Stimulated activated CD4-positive, alpha-beta T cell treated with anti-CD3 and anti-CD28 coated beads, TNF-alpha, amount 100 ng/mL, for 48 hours (primary cell): ENCODE measurements around the gene OBSCN.
"Not testable (repeated sequence)": the region's sequence is repeated elsewhere in the genome, so short reads cannot be mapped to it uniquely, and the experiment has no call there.

Experiments used
- DNase-seq, 3 donors: peaks; one replicate each; pipeline ENCODE4 v3.0.0-alpha.2; 2020; ENCODE audit warnings: low read depth in 3 of 3

OBSCN gene

GRCh38 chr1:228213917-228214808 lies 6.3 kb downstream of the OBSCN start:
- DNase-seq, result no peak

GRCh38 chr1:228214921-228215662 lies 7.2 kb downstream of the OBSCN start:
- DNase-seq, result no peak

DNA sequence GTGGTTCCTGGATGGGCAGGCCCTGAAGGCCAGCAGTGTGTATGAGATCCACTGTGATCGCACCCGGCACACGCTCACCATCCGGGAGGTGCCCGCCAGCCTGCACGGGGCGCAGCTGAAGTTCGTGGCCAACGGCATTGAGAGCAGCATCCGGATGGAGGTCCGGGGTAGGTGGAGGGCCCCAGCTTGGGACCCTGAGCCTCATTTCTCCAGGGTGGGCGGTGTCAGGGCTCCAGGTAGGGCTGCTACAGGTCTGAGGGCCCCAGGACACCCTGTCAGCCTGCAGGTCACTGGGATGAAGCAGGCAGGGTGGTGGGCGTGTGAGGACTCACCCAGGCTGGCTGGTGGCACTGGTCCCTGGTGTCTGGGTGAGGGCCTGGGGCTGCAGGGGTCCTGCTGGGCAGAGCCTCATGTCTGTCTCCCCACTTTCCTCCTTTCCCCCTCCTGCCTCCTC lies 7.8 kb downstream of the OBSCN start:
- DNase-seq, result no peak

- DNase-seq, result no peak
Measured at GRCh38 chr1:228216371-228217320, 8.8 kb downstream of the OBSCN start.

DNA sequence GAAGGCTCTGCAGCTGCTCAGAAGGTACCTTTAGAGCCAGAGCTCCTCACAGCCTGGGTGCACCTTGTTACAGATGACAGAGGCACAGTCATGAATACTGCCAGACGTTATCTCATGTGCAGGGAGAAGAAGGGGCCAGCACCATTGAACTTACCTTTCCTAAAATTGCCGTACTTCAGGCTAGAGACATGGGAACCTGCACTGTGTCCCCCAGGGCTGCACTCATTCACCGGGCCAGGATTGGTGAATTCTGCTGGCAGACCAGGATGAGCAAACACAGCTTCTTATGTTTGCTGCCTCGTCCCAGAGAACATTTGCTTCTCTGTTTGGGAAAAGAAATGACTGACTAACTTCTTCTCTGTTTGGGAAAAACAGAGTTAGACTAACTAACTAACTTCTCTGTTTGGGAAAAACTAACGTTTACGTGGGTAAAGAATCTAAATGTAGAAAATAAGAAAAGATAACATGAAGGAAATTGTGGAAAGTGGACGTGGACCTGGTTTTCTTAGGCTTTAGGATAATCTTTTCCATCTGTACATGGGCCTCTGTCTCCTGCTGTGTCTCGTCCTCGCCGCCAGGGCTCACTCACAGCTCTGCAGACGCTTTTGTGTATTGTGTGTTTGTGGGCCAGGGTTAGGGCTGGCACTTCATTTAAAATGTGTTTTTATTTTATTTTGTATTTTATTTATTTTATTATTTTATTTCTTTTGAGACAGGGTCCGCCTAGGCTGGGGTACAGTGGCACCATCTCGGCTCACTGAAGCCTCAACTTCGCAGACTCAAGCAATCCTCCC lies 9.9 kb downstream of the OBSCN start:
- DNase-seq, result no peak

DNA sequence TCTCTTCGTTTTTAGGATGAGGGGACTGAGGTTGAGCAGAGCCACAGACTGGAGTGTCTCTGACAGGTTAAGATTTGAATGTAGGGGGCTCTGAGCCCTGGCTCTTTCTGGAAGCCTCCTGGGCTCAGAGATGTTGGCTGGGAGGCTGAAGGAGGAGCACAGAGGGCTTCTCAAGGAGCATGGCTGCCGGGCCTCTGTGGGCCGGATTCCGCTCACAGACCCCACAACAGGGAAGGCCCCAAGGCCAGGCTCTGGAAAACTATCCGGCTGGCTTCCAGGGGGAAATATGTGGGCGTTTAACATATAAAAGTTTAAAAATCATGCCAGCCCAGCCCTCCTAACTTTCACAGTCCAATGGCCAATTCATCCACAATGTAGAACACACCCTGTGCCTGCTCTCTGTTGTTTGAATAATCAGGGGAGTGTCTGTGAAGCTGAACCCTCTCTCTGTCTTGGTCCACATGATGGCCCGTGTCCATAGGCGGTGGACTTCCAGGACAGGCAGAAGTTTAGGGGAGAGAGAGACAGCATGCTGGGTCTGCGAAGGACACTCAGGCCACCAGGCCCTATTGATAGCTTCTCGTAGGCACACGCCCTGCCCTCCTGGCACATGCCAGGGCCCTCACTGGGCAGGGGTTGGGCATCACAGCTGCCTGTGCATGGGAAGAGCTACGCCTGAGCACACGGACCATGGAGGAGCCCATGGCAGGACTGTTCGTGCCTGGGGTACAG lies 10.8 kb downstream of the OBSCN start:
- no peak for DNase-seq

- DNase-seq, result no peak
Measured at GRCh38 chr1:228219245-228219961, 11.6 kb downstream of the OBSCN start.

DNA sequence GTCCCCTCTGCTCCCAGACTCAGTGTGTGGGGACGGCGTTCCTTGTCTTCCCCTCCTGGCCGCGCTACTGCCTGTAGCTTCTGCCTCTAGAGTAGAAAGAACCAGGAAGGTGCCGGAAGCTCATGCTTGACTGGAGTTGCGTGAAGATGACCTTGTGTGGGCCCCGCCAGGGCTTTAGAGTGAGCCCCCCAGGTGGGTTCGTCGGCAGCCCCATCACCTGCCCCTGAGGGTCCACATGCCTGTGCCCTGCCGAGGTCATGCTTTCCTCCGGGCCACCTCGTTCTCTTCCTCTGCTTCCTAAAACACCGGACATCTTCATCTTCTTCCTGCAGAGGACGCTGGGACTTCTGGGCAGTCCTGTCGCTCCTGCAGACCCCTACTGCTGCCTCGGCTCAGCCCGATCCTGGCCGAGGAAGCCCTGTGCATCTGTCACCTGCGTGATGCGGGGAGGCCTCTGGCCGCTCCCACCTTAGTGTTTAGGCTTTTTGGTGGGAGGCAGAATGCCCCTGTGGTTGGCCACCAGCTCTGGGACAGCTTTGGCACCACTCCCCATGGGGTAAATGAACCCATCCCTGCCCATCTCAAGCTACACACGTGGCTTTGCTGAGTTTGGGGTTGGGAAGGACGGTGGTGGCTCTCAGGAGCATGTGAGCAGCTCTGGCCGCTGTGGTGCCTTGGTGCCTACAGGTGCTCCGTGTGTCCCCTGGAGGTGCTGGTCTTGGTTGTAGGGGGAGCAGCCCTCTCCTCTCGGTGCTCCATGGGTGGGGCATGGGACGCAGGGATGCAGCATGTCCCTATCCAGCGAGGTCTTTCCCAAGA lies 12.3 kb downstream of the OBSCN start:
- no peak for DNase-seq

GRCh38 chr1:228221097-228221496 lies 13.3 kb downstream of the OBSCN start:
- DNase-seq, result not testable (repeated sequence)

- DNase-seq, result no peak
Measured at GRCh38 chr1:228222548-228222947, 14.7 kb downstream of the OBSCN start.

GRCh38 chr1:228224198-228225164 lies 16.6 kb downstream of the OBSCN start:
- DNase-seq, result no peak

GRCh38 chr1:228225165-228225710 lies 17.4 kb downstream of the OBSCN start:
- no peak for DNase-seq

DNA sequence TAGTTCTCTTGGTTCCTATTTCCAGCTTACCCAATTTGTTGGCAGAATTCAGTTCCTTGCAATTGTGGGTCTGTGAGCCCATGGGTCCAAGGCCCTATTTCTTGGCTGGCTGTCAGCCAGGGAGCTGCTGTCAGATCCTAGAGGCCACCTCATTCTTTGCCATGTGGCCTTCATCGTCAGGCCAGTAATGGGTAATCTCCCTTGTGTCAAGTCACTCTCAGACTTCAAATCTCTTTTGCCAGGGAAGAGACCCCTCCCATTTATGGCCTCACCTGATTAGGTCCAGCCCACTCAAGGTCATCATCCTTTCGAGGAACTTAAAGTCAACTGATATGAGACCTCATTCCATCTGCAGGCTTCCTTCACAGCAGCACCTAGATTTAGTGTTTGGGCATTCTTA lies 17.9 kb downstream of the OBSCN start:
- DNase-seq, result no peak

GRCh38 chr1:228226141-228226874 lies 18.5 kb downstream of the OBSCN start:
- no peak for DNase-seq

GRCh38 chr1:228226956-228227791 lies 19.3 kb downstream of the OBSCN start:
- DNase-seq, result no peak

GRCh38 chr1:228228147-228228546 lies 20.3 kb downstream of the OBSCN start:
- DNase-seq, result not testable (repeated sequence)
